GM12873 (cell line): ENCODE results near the gene ITPR2.

ENCODE experiments used
- CTCF ChIP-seq: IDR thresholded peaks from 2 replicates; pipeline ENCODE4 v1.5.1; 2012; ENCODE audit warnings: low read depth, mild to moderate bottlenecking, moderate library complexity, low read length, control low read depth; ENCODE audit not compliant: insufficient read depth; ENCODE audit errors: missing control alignments

Gene ITPR2

GRCh38 chr12:26461776-26462175 lies 371.2 kb downstream of the ITPR2 start:
- TF ChIP-seq CTCF, result no peak

- TF ChIP-seq CTCF, result no peak
These were observed 372.6 kb downstream of the ITPR2 start for GRCh38 chr12:26460361-26460760.

GRCh38 chr12:26455936-26456574 lies 376.9 kb downstream of the ITPR2 start:
- TF ChIP-seq CTCF, result no peak

GRCh38 chr12:26453246-26453645 lies 379.7 kb downstream of the ITPR2 start:
- TF ChIP-seq CTCF, result no peak

- TF ChIP-seq CTCF, result no peak
These were observed 380.5 kb downstream of the ITPR2 start for GRCh38 chr12:26452511-26452910.

- TF ChIP-seq CTCF, result no peak
These were observed 381.2 kb downstream of the ITPR2 start for GRCh38 chr12:26451763-26452162.

GRCh38 chr12:26445909-26446308 lies 387.1 kb downstream of the ITPR2 start:
- TF ChIP-seq CTCF, result no peak

- TF ChIP-seq CTCF, result no peak
These were observed 389.7 kb downstream of the ITPR2 start for GRCh38 chr12:26443309-26443708.
